Left ventricle myocardium inferior (tissue), 1 donor: Measurements from ENCODE around the gene DZIP1. TPM values are rescaled to one million over a fixed set of nuclear protein-coding genes. Genes with fewer than 3 reads are reported as not detected.

Experiments used
- DNase-seq: peaks from one replicate; pipeline ENCODE4 v3.0.0-alpha.2; 2020
- H3K27ac ChIP-seq: fragments of 200-600 bp; replicated peaks from 2 replicates; pipeline ENCODE4 v1.8.0; 2021
- H3K27me3 ChIP-seq: fragments of 200-600 bp; 2 replicates; pipeline ENCODE4 v1.8.0; 2021; ENCODE audit warnings: low read depth
- H3K36me3 ChIP-seq: fragments of 200-600 bp; 2 replicates; pipeline ENCODE4 v1.8.0; 2021
- H3K4me1 ChIP-seq: fragments of 200-600 bp; 2 replicates; pipeline ENCODE4 v1.8.0; 2021
- H3K4me3 ChIP-seq: fragments of 200-600 bp; 2 replicates; pipeline ENCODE4 v1.8.0; 2021; ENCODE audit warnings: mild to moderate bottlenecking, moderate library complexity
- H3K9me3 ChIP-seq: fragments of 200-600 bp; replicated peaks from 2 replicates; pipeline ENCODE4 v1.8.0; 2021
- CTCF ChIP-seq: fragments of 200-600 bp; IDR thresholded peaks from 2 replicates; pipeline ENCODE4 v1.8.0; 2021; ENCODE audit warnings: antibody characterized with exemption, mild to moderate bottlenecking, borderline replicate concordance
- intact Hi-C: fragments of 100-400 bp; cut with micrococcal nuclease; formaldehyde crosslinking; loops from one replicate; pipeline ENCODE4 v1.11.0; 2022
- total RNA-seq: library from RNA; stranded (reverse); fragmentation: NEBNext Ultra II Directional; extraction: Animal tissue kit (Norgen Biotek cat#: 25700); gene quantifications from one replicate; pipeline ENCODE4 v1.2.1, GENCODE V29; 2021
- donor health status: DM: no; HTN: yes; CAD: no; lungs with severe emphysema.

DZIP1 gene
- total RNA-seq, 1 donor from 2014 or later: 3.8 TPM

GRCh38 chr13:95628488-95628887 is 16.0 kb downstream of the DZIP1 start:
- intact Hi-C loops: no loop called here
- peaks cover 54% of the 10 kb centered on the region for H3K36me3 ChIP-seq
- no peak overlapping the region for H3K4me3 ChIP-seq
- no peaks in the 10 kb centered on the region for H3K4me1 ChIP-seq
- H3K27me3 ChIP-seq: no peaks in the 10 kb centered on the region
- no peak overlapping the region for H3K27ac ChIP-seq
- no peak for DNase-seq
- TF ChIP-seq CTCF: no peak
- peaks cover 18% of the 10 kb centered on the region for H3K9me3 ChIP-seq

- Histone ChIP-seq H3K27ac (no peak overlapping the region), H3K9me3 (peaks cover 18% of the 10 kb centered on the region), H3K4me3 (no peak overlapping the region), H3K36me3 (peaks cover 49% of the 10 kb centered on the region), H3K27me3 (no peaks in the 10 kb centered on the region), H3K4me1 (no peaks in the 10 kb centered on the region)
- DNase-seq: no peak
- intact Hi-C loops: no loop called here
- TF ChIP-seq CTCF: no peak
Measured at GRCh38 chr13:95627590-95627989, 16.9 kb downstream of the DZIP1 start.

GRCh38 chr13:95626768-95627167 is 17.7 kb downstream of the DZIP1 start:
- H3K9me3 ChIP-seq: peaks cover 18% of the 10 kb centered on the region
- no peak for TF ChIP-seq CTCF
- no peaks in the 10 kb centered on the region for H3K4me1 ChIP-seq
- no peak overlapping the region for H3K27ac ChIP-seq
- no peak overlapping the region for H3K4me3 ChIP-seq
- intact Hi-C loops: no loop called here
- H3K27me3 ChIP-seq: no peaks in the 10 kb centered on the region
- DNase-seq: no peak
- peaks cover 41% of the 10 kb centered on the region for H3K36me3 ChIP-seq

- Histone ChIP-seq H3K9me3 (peaks cover 18% of the 10 kb centered on the region), H3K27ac (no peak overlapping the region), H3K4me3 (no peak overlapping the region), H3K4me1 (peaks cover 9% of the 10 kb centered on the region), H3K27me3 (no peaks in the 10 kb centered on the region), H3K36me3 (peaks cover 21% of the 10 kb centered on the region)
- intact Hi-C loops: loop anchor here (5.0 kb wide), 1 partner anchor 213 kb away; no protein-coding TSS in a partner anchor
- DNase-seq: no peak
- TF ChIP-seq CTCF: peak; percentile 74
Measured at GRCh38 chr13:95624020-95624419, 20.5 kb downstream of the DZIP1 start.

- intact Hi-C loops: loop anchor here (5.0 kb wide), 1 partner anchor 214 kb away; no protein-coding TSS in a partner anchor
- no peak for TF ChIP-seq CTCF
- peaks cover 18% of the 10 kb centered on the region for H3K9me3 ChIP-seq
- DNase-seq: no peak
- H3K27me3 ChIP-seq: no peaks in the 10 kb centered on the region
- no peak overlapping the region for H3K4me3 ChIP-seq
- H3K36me3 ChIP-seq: peaks cover 15% of the 10 kb centered on the region
- H3K4me1 ChIP-seq: peaks cover 9% of the 10 kb centered on the region
- no peak overlapping the region for H3K27ac ChIP-seq
Measured at GRCh38 chr13:95623141-95623540, 21.4 kb downstream of the DZIP1 start.
